HEK293 (cell line): ENCODE measurements around the gene LSM7.
A peak's percentile ranks its signal among the peaks of the same experiment; 100 is the strongest.

ENCODE experiments used
- CTCF ChIA-PET: fragments of 350-600 bp; formaldehyde crosslinking; extraction: SDS; loops from one replicate; lab custom pipeline; 2021; ENCODE audit warnings: antibody characterized with exemption; lab: Yijun Ruan, JAX
- POLR2A ChIA-PET: fragments of 300-600 bp; formaldehyde crosslinking; extraction: SDS; loops from one replicate; lab custom pipeline; 2020; ENCODE audit warnings: antibody characterized with exemption, inconsistent platforms; lab: Yijun Ruan, JAX
- H3K27ac ChIP-seq: fragments of 200-500 bp; sonication (Bioruptor generic); 2 replicates; pipeline ENCODE4 v1.5.1; 2014; ENCODE audit warnings: low read depth, low read length, control low read depth, inconsistent platforms; ENCODE audit errors: extremely low read depth
- H3K36me3 ChIP-seq, 2 experiments: fragments of 200-500 bp in 1 of 2; sonication (Bioruptor generic) in 1 of 2; 1 replicate in 1 of 2; 2 replicates in 1 of 2; pipeline ENCODE4 v1.5.1; 2014 to 2017; ENCODE audit warnings: inconsistent platforms in 2 of 2, low read length in 2 of 2; ENCODE audit not compliant: control insufficient read depth in 2 of 2, insufficient read depth in 1 of 2
- H3K4me1 ChIP-seq: fragments of 200-500 bp; sonication (Bioruptor generic); 2 replicates; pipeline ENCODE4 v1.5.1; 2014; ENCODE audit warnings: mild to moderate bottlenecking, low read length, inconsistent platforms; ENCODE audit not compliant: control insufficient read depth, insufficient read depth
- H3K4me3 ChIP-seq: 2 replicates; pipeline ENCODE4 v1.5.1; 2011; ENCODE audit warnings: low read depth, mild to moderate bottlenecking, control low read depth, low read length, moderate library complexity
- H3K9me3 ChIP-seq: fragments of 200-500 bp; sonication (Bioruptor generic); 2 replicates; pipeline ENCODE4 v1.5.1; 2014; ENCODE audit warnings: low read depth, low read length, inconsistent platforms; ENCODE audit not compliant: control insufficient read depth, insufficient read depth
- BCL11B ChIP-seq: fragments of 450-650 bp; formaldehyde crosslinking; IDR thresholded peaks from 2 replicates; pipeline ENCODE4 v1.5.1; 2016; ENCODE audit warnings: low read depth, missing biosample characterization, missing genetic modification characterization
- GLIS2 ChIP-seq: fragments of 450-650 bp; formaldehyde crosslinking; IDR thresholded peaks from 2 replicates; pipeline ENCODE4 v1.5.1; 2016; ENCODE audit warnings: missing biosample characterization, missing genetic modification characterization
- KLF1 ChIP-seq: fragments of 450-650 bp; formaldehyde crosslinking; IDR thresholded peaks from 2 replicates; pipeline ENCODE4 v1.5.1; 2016; ENCODE audit warnings: missing biosample characterization, missing genetic modification characterization
- KLF16 ChIP-seq: fragments of 450-650 bp; formaldehyde crosslinking; IDR thresholded peaks from 2 replicates; pipeline ENCODE4 v1.5.1; 2017; ENCODE audit warnings: missing biosample characterization, missing genetic modification characterization
- KLF8 ChIP-seq: fragments of 450-650 bp; formaldehyde crosslinking; IDR thresholded peaks from 2 replicates; pipeline ENCODE4 v1.5.1; 2016; ENCODE audit warnings: missing biosample characterization, missing genetic modification characterization
- PATZ1 ChIP-seq: fragments of 450-650 bp; formaldehyde crosslinking; IDR thresholded peaks from 2 replicates; pipeline ENCODE4 v1.5.1; 2016; ENCODE audit warnings: missing biosample characterization, missing genetic modification characterization
- SP2 ChIP-seq: fragments of 450-650 bp; formaldehyde crosslinking; IDR thresholded peaks from 2 replicates; pipeline ENCODE4 v1.5.1; 2016; ENCODE audit warnings: missing biosample characterization, missing genetic modification characterization
- SP3 ChIP-seq: fragments of 450-650 bp; formaldehyde crosslinking; IDR thresholded peaks from 2 replicates; pipeline ENCODE4 v1.5.1; 2016; ENCODE audit warnings: missing biosample characterization, missing genetic modification characterization
- ZBTB11 ChIP-seq: fragments of 450-650 bp; formaldehyde crosslinking; conservative IDR thresholded peaks from 2 replicates; pipeline ENCODE4 v1.5.1; 2016; ENCODE audit warnings: low read depth, missing biosample characterization, missing genetic modification characterization
- ZIC2 ChIP-seq: fragments of 450-650 bp; formaldehyde crosslinking; IDR thresholded peaks from 2 replicates; pipeline ENCODE4 v1.5.1; 2016; ENCODE audit warnings: missing biosample characterization, missing genetic modification characterization
- ZNF121 ChIP-seq: fragments of 450-650 bp; formaldehyde crosslinking; IDR thresholded peaks from 2 replicates; pipeline ENCODE4 v1.5.1; 2016; ENCODE audit warnings: missing biosample characterization, missing genetic modification characterization
- ZNF18 ChIP-seq: fragments of 450-650 bp; formaldehyde crosslinking; IDR thresholded peaks from 2 replicates; pipeline ENCODE4 v1.5.1; 2016; ENCODE audit warnings: missing biosample characterization, missing genetic modification characterization
- ZNF280C ChIP-seq: fragments of 450-650 bp; formaldehyde crosslinking; IDR thresholded peaks from 2 replicates; pipeline ENCODE4 v1.5.1; 2016; ENCODE audit warnings: missing biosample characterization, missing genetic modification characterization
- ZNF302 ChIP-seq: fragments of 450-650 bp; formaldehyde crosslinking; IDR thresholded peaks from 2 replicates; pipeline ENCODE4 v1.5.1; 2016; ENCODE audit warnings: missing biosample characterization, missing genetic modification characterization, low read depth
- ZNF311 ChIP-seq: fragments of 450-650 bp; formaldehyde crosslinking; IDR thresholded peaks from 2 replicates; pipeline ENCODE4 v1.5.1; 2017; ENCODE audit warnings: missing biosample characterization, missing genetic modification characterization, borderline replicate concordance
- ZNF350 ChIP-seq: fragments of 450-650 bp; formaldehyde crosslinking; IDR thresholded peaks from 2 replicates; pipeline ENCODE4 v1.5.0; 2017; ENCODE audit warnings: missing biosample characterization, mild to moderate bottlenecking, missing genetic modification characterization
- ZNF354C ChIP-seq: fragments of 450-650 bp; formaldehyde crosslinking; IDR thresholded peaks from 2 replicates; pipeline ENCODE4 v1.5.1; 2016; ENCODE audit warnings: missing biosample characterization, missing genetic modification characterization, low read depth, borderline replicate concordance
- ZNF366 ChIP-seq: fragments of 450-650 bp; formaldehyde crosslinking; conservative IDR thresholded peaks from 2 replicates; pipeline ENCODE4 v1.5.1; 2016; ENCODE audit warnings: missing biosample characterization, missing genetic modification characterization
- ZNF529 ChIP-seq: fragments of 450-650 bp; formaldehyde crosslinking; IDR thresholded peaks from 2 replicates; pipeline ENCODE4 v1.5.1; 2017; ENCODE audit warnings: missing genetic modification characterization, missing biosample characterization; ENCODE audit not compliant: insufficient replicate concordance
- ZNF596 ChIP-seq: fragments of 450-650 bp; IDR thresholded peaks from 2 replicates; pipeline ENCODE4 v1.5.0; 2018; ENCODE audit warnings: missing biosample characterization, mild to moderate bottlenecking, missing genetic modification characterization, moderate library complexity
- ZNF660 ChIP-seq: fragments of 450-650 bp; IDR thresholded peaks from 2 replicates; pipeline ENCODE4 v1.5.1; 2018; ENCODE audit warnings: missing biosample characterization, mild to moderate bottlenecking, missing genetic modification characterization
- ZNF776 ChIP-seq: fragments of 450-650 bp; formaldehyde crosslinking; IDR thresholded peaks from 2 replicates; pipeline ENCODE4 v1.5.0; 2017; ENCODE audit warnings: missing biosample characterization, missing genetic modification characterization, borderline replicate concordance

Gene LSM7

GRCh38 chr19:2283835-2284507, 44.4 kb downstream of the LSM7 start (continued):
- no peak for TF ChIP-seq ZBTB11 (tag by site-specific recombination)
- peak; percentile 99 for TF ChIP-seq ZNF121 (tag by site-specific recombination)
- no peak for TF ChIP-seq ZNF280C (tag by site-specific recombination)
- no peak for TF ChIP-seq ZNF302
- 0 out of 2 replicates have a peak, but pooled peaks have one; percentile 32 for TF ChIP-seq KLF8 (tag by site-specific recombination)
- TF ChIP-seq, all 188 proteins: peak for 2

GRCh38 chr19:2282862-2283237, 45.5 kb downstream of the LSM7 start:
- ChIA-PET POLR2A (no interaction called here), CTCF (no interaction called here)
- no peaks in the 10 kb centered on the region for H3K4me1 ChIP-seq
- no peaks in the 10 kb centered on the region for H3K36me3 ChIP-seq
- H3K27ac ChIP-seq: no peak overlapping the region
- no peak overlapping the region for H3K4me3 ChIP-seq
- H3K9me3 ChIP-seq: no peaks in the 10 kb centered on the region
- TF ChIP-seq ZNF121 (tag by site-specific recombination) (0 out of 2 replicates have a peak, but pooled peaks have one; percentile 8), ZNF350 (no peak)

GRCh38 chr19:2282062-2282861, 46.1 kb downstream of the LSM7 start, which contains the start of gene PEAK3:
Gene PEAK3 (minus strand): TSS chr19:2282175. CDS start chr19:2280931, 1,244 bp downstream.
- H3K36me3 ChIP-seq: no peaks in the 10 kb centered on the region
- H3K4me3 ChIP-seq: no peak within 1 kb of the TSS
- H3K27ac ChIP-seq: no peak within 1 kb of the TSS
- no peaks in the 10 kb centered on the region for H3K4me1 ChIP-seq
- H3K9me3 ChIP-seq: no peaks in the 10 kb centered on the region
- POLR2A ChIA-PET: interaction anchor here (0.6 kb wide), 1 partner anchor 444 kb away, joined by 5 read pairs; no protein-coding TSS in a partner anchor
- CTCF ChIA-PET: interaction anchor here (0.6 kb wide), 1 partner anchor 329 kb away, joined by 3 read pairs; no protein-coding TSS in a partner anchor
- no peak for TF ChIP-seq ZNF529
- TF ChIP-seq ZNF596 (tag by site-specific recombination): no peak
- TF ChIP-seq ZNF354C (tag by site-specific recombination): no peak
- no peak for TF ChIP-seq BCL11B (tag by site-specific recombination)
- peak; percentile 49; the same call in 1 of the 2 replicates for TF ChIP-seq ZIC2
- peak; percentile 48 for TF ChIP-seq SP2
- TF ChIP-seq ZNF366: no peak
- no peak for TF ChIP-seq SP3 (tag by site-specific recombination)
- TF ChIP-seq KLF1: no peak
- no peak for TF ChIP-seq ZNF18 (tag by site-specific recombination)
- TF ChIP-seq ZNF776 (tag by site-specific recombination): no peak
- TF ChIP-seq KLF16 (tag by site-specific recombination): no peak
- no peak for TF ChIP-seq ZNF311 (tag by site-specific recombination)
- TF ChIP-seq PATZ1: peak; percentile 24; the same call in 1 of the 2 replicates
- TF ChIP-seq GLIS2 (tag by site-specific recombination): peak; percentile 33; the same call in 1 of the 2 replicates
- no peak for TF ChIP-seq ZNF660
